ENCODE measurements around the gene TENM4.

GRCh38 chr11:79314906-79315689 lies 125.7 kb downstream of the TENM4 start:
- no peak for TF ChIP-seq CTCF (IDR thresholded peaks at IDR 0.05)
- TF ChIP-seq POLR2A (IDR thresholded peaks at IDR 0.05) = no peak

Measured in heart left ventricle (tissue), 13 donors.